ENCODE data around the gene FHAD1. TPM values are rescaled to one million over a fixed set of nuclear protein-coding genes. Genes with fewer than 3 reads are reported as not detected.
A peak's percentile ranks its signal among the peaks of the same experiment; 100 is the strongest.

FHAD1 gene
- total and polyA plus RNA-seq, 2 of the 13 experiments (the other 11 are each of a cell fraction or from before 2014, with no cell fraction given), result not detected

DNA sequence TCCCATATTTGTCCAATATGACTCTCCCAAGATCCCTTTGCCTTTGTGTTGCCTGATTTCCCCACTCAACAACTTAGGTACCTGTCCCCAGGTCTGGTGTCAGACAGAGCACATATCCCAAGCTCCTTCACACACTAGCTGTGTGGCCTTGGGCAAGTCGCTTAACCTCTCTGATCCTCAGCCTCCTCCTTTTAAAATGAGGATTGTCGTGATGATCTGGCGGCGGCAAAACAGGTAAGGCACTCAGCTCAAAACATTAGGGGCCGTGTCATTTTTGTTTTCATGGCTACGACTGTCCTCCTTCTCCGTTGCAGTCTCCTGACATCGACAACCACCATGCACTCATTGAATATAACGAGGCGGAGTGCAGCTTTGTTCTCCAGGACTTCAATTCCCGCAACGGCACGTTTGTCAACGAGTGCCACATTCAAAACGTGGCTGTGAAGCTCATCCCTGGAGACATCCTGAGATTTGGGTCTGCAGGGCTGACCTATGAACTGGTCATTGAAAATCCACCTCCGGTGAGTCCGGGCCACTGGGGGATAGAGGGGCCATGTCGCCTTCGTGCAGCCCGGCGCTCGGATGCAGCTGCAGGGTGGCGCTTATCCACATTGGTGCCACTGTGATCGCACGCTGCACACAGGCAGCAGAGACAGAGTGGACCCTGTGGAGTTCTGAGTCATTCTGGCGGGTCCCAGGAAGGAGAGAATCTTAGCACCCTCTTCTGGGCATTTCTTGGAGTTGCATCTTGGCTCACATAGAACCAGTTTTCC lies 25.2 kb downstream of the FHAD1 start (continued):
- TF ChIP-seq, protein P1, sequence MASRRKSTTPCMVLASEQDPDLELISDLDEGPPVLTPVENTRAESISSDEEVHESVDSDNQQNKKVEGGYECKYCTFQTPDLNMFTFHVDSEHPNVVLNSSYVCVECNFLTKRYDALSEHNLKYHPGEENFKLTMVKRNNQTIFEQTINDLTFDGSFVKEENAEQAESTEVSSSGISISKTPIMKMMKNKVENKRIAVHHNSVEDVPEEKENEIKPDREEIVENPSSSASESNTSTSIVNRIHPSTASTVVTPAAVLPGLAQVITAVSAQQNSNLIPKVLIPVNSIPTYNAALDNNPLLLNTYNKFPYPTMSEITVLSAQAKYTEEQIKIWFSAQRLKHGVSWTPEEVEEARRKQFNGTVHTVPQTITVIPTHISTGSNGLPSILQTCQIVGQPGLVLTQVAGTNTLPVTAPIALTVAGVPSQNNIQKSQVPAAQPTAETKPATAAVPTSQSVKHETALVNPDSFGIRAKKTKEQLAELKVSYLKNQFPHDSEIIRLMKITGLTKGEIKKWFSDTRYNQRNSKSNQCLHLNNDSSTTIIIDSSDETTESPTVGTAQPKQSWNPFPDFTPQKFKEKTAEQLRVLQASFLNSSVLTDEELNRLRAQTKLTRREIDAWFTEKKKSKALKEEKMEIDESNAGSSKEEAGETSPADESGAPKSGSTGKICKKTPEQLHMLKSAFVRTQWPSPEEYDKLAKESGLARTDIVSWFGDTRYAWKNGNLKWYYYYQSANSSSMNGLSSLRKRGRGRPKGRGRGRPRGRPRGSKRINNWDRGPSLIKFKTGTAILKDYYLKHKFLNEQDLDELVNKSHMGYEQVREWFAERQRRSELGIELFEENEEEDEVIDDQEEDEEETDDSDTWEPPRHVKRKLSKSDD (CRISPR knock-in tag; IDR thresholded peaks at IDR 0.05; ENCODE audit: low read depth), result peak; percentile 28; the same call in 1 of the 2 replicates
- TF ChIP-seq ZNF547 (CRISPR knock-in tag; IDR thresholded peaks at IDR 0.05) (peak; percentile 78; the same call in 1 of the 2 replicates), ZSCAN25 (CRISPR knock-in tag; IDR thresholded peaks at IDR 0.05) (no peak), ZFP41 (CRISPR knock-in tag; IDR thresholded peaks at IDR 0.05; ENCODE audit: borderline replicate concordance) (no peak), DNMT1 (CRISPR knock-in tag; IDR thresholded peaks at IDR 0.05) (no peak), ETV6 (CRISPR knock-in tag; conservative IDR thresholded peaks at IDR 0.05) (0 out of 2 replicates have a peak, but pooled peaks have one; percentile 58), ZNF12 (CRISPR knock-in tag; IDR thresholded peaks at IDR 0.05) (no peak; the same call in 1 of the 2 replicates), ZFX (CRISPR knock-in tag; IDR thresholded peaks at IDR 0.05; ENCODE audit: low read depth) (0 out of 2 replicates have a peak, but pooled peaks have one; percentile 18)
- TF ChIP-seq, protein P2, sequence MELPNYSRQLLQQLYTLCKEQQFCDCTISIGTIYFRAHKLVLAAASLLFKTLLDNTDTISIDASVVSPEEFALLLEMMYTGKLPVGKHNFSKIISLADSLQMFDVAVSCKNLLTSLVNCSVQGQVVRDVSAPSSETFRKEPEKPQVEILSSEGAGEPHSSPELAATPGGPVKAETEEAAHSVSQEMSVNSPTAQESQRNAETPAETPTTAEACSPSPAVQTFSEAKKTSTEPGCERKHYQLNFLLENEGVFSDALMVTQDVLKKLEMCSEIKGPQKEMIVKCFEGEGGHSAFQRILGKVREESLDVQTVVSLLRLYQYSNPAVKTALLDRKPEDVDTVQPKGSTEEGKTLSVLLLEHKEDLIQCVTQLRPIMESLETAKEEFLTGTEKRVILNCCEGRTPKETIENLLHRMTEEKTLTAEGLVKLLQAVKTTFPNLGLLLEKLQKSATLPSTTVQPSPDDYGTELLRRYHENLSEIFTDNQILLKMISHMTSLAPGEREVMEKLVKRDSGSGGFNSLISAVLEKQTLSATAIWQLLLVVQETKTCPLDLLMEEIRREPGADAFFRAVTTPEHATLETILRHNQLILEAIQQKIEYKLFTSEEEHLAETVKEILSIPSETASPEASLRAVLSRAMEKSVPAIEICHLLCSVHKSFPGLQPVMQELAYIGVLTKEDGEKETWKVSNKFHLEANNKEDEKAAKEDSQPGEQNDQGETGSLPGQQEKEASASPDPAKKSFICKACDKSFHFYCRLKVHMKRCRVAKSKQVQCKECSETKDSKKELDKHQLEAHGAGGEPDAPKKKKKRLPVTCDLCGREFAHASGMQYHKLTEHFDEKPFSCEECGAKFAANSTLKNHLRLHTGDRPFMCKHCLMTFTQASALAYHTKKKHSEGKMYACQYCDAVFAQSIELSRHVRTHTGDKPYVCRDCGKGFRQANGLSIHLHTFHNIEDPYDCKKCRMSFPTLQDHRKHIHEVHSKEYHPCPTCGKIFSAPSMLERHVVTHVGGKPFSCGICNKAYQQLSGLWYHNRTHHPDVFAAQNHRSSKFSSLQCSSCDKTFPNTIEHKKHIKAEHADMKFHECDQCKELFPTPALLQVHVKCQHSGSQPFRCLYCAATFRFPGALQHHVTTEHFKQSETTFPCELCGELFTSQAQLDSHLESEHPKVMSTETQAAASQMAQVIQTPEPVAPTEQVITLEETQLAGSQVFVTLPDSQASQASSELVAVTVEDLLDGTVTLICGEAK (IDR thresholded peaks at IDR 0.05), result no peak
- TF ChIP-seq, protein P2 (CRISPR knock-in tag; IDR thresholded peaks at IDR 0.05), result no peak; the same call in 1 of the 2 replicates
- TF ChIP-seq, protein P3, sequence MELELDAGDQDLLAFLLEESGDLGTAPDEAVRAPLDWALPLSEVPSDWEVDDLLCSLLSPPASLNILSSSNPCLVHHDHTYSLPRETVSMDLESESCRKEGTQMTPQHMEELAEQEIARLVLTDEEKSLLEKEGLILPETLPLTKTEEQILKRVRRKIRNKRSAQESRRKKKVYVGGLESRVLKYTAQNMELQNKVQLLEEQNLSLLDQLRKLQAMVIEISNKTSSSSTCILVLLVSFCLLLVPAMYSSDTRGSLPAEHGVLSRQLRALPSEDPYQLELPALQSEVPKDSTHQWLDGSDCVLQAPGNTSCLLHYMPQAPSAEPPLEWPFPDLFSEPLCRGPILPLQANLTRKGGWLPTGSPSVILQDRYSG (CRISPR knock-in tag; IDR thresholded peaks at IDR 0.05), result no peak

Data from HepG2 (cell line).